ENCODE results near the gene RFX8.

DNA sequence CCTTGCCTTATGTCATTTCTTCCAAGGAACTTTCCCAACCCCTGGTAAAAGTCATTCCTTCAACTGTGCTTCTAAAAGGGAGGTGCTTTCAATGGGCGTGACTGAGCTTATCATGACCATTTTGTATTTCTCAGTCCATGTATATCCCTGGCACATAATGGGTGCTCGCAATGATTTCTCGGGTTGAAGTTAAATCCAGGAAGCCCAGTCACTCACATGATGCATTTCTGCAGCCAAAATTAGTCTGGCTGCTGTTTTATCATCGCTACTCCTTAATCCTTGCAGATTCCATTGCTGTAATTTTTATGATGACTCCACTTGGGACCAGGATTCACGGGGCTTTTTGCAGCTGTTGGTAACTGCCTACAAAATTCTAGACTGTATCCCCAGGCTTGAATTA, 25.9 kb upstream of the RFX8 start:
- TF ChIP-seq RAD21 (IDR thresholded peaks at IDR 0.05 in 1 of 2, conservative IDR thresholded peaks at IDR 0.05 in 1 of 2; ENCODE audit: low read depth in 2 of 2, low read length in 2 of 2), result no peak
- no peak for TF ChIP-seq RNF2 (IDR thresholded peaks at IDR 0.05; ENCODE audit: borderline replicate concordance, low read depth, low read length, missing control alignments, poor library complexity, severe bottlenecking)
- no peak for TF ChIP-seq EGR1 (IDR thresholded peaks at IDR 0.05; ENCODE audit: borderline replicate concordance, low read depth, low read length)
- TF ChIP-seq, protein P1, sequence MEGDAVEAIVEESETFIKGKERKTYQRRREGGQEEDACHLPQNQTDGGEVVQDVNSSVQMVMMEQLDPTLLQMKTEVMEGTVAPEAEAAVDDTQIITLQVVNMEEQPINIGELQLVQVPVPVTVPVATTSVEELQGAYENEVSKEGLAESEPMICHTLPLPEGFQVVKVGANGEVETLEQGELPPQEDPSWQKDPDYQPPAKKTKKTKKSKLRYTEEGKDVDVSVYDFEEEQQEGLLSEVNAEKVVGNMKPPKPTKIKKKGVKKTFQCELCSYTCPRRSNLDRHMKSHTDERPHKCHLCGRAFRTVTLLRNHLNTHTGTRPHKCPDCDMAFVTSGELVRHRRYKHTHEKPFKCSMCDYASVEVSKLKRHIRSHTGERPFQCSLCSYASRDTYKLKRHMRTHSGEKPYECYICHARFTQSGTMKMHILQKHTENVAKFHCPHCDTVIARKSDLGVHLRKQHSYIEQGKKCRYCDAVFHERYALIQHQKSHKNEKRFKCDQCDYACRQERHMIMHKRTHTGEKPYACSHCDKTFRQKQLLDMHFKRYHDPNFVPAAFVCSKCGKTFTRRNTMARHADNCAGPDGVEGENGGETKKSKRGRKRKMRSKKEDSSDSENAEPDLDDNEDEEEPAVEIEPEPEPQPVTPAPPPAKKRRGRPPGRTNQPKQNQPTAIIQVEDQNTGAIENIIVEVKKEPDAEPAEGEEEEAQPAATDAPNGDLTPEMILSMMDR (IDR thresholded peaks at IDR 0.05; ENCODE audit: control extremely low read depth in 1 of 3, insufficient read depth in 1 of 3, low read depth in 1 of 3, low read length in 3 of 3), result no peak
- no peak for TF ChIP-seq SP4 (IDR thresholded peaks at IDR 0.05; ENCODE audit: low read length)
- no peak for TF ChIP-seq CHD1 (IDR thresholded peaks at IDR 0.05; ENCODE audit: low read depth, low read length)
- no peak for TF ChIP-seq POU5F1 (IDR thresholded peaks at IDR 0.05; ENCODE audit: low read depth, low read length)
- no peak for TF ChIP-seq ASH2L (IDR thresholded peaks at IDR 0.05; ENCODE audit: low read length)
- TF ChIP-seq GABPA (IDR thresholded peaks at IDR 0.05; ENCODE audit: borderline replicate concordance, insufficient read depth, low read length), result no peak

Measured in H1 (cell line).